ENCODE results near the gene KRT33B. TPM values are rescaled to one million over a fixed set of nuclear protein-coding genes. Genes with fewer than 3 reads are reported as not detected.
"Not testable (repeated sequence)": the region's sequence is repeated elsewhere in the genome, so short reads cannot be mapped to it uniquely, and the experiment has no call there.

Gene KRT33B
- not detected in 2 replicates for total RNA-seq

DNA sequence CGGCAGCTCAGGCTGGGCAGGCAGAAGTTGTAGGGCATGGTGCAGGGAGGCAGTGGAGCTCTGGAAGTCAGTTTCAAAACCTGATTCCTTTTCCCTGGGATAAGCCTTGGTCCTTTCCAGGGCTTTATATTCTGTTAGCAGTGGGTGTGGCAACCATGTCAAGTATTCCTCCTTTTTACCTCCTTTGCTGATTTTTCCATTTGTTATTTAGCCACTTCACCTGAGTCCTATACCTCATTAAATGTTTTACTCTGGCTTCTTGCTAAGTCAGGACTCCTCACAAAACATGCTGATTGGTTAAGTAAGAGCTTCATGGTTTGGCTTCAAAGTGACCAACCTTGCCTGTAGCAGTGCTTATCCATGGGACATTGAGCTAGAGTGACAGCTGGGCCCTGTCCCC, at the start of gene KRT33B:
Gene KRT33B, minus strand, starts transcription at position 101 of the 400 bp plus-strand sequence. Its CDS starts 63 bp downstream, at position 38.
- no peak for DNase-seq (ENCODE audit: low read depth in 2 of 2)

DNA sequence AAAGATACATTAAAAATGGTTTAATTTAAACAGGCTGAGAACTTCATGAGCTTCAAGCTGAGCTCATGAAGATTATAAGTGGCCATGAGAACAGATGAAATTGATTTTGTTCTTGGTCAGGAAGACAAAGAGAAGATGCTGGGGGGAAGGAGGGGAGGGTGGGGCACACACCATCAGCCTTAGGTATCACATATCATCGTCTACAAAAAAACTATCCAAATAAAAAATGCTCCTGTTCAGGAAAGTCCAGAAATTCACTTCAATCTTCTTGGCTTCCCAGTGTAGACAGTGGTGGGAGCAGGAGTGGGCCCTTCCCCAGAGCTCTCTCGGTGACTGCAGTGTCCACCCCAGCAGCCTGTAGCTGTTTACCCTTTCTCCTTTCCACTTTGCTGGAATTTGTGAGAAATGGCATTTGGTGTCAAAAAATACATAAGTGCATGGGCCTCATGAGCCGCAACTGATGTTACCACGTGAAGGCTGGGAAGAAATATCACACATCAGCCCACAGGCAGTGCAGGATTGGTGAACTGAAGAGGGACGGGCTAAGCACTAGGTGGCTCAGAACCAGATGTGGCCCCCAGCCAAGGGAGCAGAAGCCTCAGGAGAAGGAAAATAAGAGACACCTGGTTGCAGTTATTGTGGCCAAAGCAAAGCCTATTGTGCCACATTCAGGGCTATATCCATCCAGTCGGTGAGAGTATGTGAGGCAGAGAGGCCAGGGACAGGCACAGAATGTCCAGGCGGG, 48.7 kb upstream of the KRT33B start:
- no peak for DNase-seq (ENCODE audit: low read depth in 2 of 2)

DNA sequence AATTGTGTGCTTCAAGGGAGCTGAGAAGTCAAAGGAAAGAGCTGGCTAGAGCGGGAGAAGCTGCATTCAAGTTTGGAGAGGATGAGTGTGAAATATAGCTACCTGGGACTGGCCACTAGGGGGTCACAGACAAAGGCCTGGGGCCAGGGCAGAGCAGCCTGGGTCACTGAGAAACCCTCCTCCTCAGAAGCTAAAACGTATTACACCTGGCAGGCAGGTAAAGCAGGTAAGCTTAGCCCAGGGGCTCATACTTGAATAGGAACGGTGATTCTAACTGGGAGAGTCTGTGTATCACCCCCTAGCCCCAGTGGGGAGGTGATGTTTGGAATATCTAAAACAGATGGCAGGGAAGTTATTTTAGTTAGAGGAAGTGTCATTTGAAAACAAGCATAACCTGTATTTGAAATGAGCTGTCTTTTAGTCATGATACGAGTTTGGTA, 48.0 kb upstream of the KRT33B start:
- DNase-seq (ENCODE audit: low read depth in 2 of 2) = no peak

DNA sequence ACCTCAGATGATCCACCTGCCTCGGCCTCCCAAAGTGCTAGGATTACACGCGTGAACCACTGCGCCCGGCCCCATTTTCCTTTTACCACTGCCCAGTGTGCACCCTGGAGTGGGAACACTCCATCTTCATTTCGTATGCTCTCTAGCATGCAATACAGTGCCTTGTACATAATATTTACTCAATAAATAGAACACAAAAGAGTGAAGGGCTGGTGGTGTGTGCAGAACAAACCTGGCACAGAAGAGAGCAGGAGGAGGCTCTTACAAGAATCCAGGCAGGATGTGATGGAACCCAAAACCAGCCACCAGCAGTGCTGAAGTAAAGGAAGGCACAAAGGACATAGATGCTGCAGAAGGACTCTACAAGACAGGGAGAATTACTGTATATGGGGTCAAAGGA, 47.5 kb upstream of the KRT33B start:
- no peak for DNase-seq (ENCODE audit: low read depth in 2 of 2)

DNA sequence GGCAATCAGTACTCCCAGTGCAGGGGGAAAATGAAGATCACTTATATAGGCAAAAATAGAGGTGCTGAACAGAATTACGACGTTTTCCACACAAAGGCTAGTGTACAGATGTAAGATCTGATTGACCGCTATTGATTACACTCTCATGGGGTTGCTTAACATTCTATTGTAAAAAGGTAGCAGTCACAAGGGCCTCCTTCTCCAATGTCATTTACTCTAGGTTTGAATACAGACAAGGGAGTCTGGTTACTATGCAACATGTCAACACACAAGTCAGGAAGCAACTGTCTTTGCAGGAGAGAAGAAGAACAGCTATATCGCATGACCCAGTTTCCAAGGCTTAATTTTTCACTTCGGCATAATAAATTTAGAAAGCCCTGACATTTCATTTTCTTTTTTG, 46.9 kb upstream of the KRT33B start:
- no peak for DNase-seq (ENCODE audit: low read depth in 2 of 2)

DNA sequence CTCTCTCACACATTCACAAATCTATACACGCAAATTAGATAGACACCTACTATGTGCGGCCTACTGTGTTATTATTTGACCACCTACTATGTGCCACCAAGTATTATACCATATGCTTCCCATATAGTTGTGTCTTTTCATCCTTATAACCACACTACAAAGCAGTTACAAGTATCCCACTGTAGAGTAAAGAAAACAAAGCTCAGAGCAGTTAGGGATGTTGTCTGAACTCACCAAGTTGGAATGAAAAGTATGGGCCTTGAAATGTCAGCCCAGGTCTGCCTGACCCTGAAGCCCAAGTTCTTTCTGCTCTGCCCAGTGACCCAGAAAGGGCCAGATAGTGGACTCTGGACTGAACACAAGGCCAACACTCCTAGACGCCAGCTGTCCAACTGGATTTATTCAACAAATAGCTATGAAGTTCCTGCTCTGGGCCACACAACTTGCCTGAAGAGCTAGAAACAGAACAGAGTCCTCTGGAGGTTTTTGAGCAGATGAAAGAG, 46.3 kb upstream of the KRT33B start:
- DNase-seq (ENCODE audit: low read depth in 2 of 2) = no peak

DNA sequence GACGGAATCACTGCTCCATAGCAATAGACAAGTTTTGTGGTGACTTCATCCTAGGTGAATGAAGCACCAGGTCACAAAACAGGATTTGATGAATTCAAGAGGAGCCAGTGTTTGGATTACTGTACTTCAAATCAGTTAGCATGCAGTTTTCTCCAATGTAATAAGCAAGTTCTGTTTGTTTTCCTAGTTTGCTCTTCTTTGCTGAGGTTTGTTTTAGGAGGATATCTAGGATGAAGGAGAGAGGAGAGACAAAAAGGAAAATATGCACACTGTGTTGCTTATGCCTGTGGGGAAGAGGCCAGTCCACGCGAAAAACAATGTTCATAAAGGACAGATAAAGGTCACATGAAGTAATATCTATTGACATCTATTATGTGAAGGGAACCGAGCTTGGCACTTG, 45.8 kb upstream of the KRT33B start:
- DNase-seq (ENCODE audit: low read depth in 2 of 2) = no peak

DNA sequence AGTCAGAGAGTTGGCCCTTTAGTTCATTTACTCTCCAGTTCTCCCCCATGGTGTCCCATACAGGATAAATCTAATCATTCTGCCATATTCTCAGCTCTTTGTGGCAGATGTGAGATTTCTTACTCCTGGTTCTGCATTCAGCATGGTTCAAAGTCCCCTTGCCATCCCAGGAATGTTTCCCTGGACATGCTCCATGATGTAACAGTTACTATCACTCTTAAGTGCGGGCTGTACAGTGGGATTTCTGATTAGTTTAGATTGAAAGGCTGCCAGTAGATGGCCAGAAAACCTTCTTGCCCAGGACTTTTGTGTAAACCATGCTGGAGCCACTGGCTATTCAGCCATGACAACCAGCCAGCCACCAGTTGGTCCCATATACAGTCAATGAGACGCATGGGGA, 44.4 kb upstream of the KRT33B start:
- DNase-seq (ENCODE audit: low read depth in 2 of 2) = no peak

DNA sequence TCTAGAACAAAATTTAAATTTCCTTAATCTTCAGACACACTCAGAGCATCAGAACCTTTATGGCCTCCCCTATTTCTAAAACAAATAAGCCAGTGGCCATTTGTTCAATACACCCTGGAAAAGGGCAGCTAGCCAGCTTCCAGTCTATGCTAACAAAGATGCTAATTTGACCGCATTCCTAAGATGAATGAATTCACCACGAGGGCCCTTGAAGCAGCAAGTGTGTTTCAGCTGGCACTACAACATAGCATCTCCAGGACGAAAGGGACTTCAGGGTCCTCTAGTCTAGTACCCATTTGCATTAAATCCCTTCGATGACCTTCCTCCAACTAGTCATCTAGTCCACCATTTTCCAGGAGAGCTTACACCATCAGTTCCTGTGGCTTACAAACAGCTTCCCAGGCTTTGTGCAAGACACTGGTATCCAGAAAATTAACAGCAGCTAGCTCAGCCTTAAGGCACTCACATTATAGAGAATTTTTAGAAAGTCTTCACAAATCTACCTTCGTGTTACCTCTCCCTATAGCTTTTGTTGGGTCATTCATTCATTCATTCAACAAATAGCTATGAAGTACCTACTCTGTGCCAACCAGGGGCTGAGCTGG, 43.8 kb upstream of the KRT33B start:
- no peak for DNase-seq (ENCODE audit: low read depth in 2 of 2)

DNA sequence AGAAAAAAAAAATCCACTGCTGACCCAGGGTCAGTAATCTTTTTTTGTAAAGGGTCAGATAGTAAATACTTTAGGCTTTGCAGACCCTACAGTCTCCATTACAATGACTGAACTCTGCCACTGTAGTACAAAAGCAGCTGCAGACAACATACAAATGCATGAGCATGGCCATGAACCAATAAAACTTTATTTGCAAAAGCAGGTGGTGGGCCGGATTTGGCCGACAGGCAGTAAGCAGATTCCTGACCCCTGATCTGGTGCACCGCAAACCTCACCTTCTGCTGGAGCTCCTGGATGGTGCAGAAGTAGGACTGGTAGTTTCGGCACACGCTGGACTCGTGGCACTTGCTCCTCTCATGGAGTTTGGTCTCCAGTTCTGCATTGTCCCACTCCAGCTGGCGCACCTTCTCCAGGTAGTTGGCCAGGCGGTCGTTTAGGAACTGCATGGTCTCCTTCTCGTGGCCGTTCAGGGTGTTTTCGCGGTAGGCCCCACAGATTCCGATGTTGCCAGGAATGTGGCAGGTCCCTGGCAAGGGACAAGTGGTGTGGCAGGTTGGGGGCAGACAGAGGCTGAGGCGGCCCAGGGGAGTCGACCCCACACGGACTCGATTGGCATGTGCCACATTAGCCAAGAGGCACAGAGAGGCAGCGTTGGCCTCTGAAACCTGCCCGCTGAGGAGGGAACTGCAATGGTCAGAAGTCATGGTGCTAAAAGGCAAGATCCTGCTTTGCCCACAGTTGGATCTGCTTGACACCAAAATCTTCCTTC, 41.6 kb upstream of the KRT33B start:
- no peak for DNase-seq (ENCODE audit: low read depth in 2 of 2)

DNA sequence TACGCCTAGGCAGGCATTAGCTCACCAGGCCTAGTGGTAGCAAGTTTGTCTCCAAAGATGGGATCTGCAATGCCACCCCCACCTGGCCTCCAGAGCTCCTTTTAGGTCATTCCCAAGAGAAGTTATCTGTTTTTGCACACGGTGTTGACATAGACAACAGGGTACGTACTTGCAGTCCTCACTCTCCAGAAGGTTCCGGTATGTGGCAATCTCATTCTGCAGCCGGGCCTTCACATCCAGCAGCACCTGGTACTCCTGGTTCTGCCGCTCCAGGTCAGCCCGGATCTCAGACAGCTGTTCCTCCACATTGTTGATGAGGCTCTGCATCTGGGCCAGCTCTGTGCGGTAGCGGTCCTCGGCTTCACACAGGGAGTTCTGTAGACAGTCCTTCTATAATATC, 37.6 kb upstream of the KRT33B start:
- DNase-seq (ENCODE audit: low read depth in 2 of 2) = no peak

DNA sequence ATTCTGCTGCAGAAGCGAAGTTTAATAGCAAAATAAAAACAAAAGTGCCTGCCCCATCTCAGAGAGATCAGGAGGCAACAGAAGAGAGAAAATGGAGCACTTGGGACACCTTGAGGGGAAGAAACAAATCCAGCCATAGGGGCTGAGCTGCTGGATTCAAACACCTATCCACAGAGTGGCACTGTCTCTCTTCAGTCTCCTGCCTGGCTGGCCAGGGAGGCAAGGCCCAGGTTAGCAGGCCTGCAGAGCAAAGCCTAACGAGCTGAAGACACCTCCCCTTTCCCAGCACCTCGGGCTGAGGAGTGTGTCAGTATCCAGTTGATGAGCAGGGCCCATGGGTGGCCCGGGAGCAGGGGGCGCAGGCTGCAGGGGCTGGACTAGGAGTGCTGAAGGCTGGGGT, 36.6 kb upstream of the KRT33B start:
- peak in 1 of 2 donors; percentile 17 for DNase-seq (ENCODE audit: low read depth in 2 of 2)

DNA sequence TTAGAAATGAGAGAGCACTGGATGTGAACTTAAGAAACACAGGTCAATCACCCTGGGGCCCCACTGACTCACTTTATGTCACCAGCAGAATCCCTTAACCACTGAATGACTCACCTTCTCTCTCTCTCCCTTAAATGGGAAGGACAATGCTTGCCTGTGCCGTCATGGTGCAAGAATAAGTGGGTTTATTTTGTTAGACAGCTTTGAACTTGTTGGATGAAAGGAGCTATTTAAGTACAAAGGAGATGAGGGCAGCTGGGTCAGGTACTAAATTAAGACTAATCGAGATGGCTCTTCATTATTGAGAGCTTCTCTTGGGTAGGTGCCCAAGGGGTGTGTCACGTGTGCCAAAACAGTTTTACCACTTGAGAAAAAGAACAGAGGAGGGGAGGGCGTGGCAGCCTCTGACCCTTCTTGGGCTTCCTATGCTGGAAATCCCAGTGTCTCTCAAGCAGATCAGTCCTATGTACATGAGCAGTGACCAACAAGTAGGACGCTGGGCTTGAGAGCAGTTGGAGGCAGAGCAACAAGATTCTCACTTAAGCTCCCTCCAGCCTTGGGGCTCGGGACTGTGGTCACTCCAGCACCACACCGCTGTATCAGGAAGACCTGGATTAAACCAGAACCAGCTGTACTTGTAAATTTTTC, 34.5 kb upstream of the KRT33B start:
- peak in 1 of 2 donors; percentile 72 for DNase-seq (ENCODE audit: low read depth in 2 of 2)

DNA sequence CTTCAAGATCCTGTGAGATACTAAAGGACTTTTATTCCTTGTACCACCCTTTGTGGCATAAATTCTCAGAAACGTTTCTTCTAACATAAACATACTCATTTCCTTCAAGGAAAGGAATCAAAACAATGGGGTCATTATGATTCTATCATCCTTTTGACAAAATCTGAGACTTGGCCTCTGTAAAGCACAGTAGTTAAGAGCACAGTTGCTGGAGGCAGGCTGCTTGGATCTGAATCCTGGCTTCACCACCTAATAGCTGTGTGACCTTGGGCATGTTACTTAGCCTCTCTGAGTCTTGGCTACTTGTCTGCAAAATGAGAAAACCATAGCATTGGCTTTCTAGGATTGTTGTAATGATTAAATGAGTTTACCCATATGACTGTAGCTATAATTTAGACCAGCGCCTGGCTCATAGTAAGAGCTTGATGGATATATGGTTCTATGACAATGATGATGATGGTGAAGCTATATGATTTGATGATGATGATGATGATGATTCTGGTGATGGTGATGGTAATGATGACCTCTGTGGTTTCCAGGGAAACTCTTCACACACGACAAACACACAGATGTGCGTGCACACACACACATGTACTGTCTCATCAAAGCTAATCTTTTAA, 33.9 kb upstream of the KRT33B start:
- DNase-seq (ENCODE audit: low read depth in 2 of 2) = peak in 1 of 2 donors; percentile 45

DNA sequence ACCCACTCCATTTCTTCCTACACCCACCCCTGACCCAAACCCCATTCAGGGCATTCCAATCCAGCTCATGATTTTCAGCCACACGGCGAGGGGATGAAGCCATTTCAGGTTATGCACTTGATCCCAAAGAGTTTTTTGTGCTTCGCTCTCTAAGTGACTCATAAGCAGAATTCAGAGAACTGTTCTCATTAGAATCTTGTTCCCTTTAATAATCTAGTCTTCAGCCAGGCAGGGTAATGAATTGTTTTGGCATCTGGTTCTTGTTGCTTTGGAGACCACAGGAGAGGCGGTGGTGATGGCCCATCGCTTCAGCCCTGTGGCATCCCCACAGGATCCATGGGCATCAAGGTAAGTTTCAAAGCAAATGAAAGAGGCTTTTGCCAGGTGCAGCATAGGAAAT, 32.5 kb upstream of the KRT33B start:
- no peak for DNase-seq (ENCODE audit: low read depth in 2 of 2)

DNA sequence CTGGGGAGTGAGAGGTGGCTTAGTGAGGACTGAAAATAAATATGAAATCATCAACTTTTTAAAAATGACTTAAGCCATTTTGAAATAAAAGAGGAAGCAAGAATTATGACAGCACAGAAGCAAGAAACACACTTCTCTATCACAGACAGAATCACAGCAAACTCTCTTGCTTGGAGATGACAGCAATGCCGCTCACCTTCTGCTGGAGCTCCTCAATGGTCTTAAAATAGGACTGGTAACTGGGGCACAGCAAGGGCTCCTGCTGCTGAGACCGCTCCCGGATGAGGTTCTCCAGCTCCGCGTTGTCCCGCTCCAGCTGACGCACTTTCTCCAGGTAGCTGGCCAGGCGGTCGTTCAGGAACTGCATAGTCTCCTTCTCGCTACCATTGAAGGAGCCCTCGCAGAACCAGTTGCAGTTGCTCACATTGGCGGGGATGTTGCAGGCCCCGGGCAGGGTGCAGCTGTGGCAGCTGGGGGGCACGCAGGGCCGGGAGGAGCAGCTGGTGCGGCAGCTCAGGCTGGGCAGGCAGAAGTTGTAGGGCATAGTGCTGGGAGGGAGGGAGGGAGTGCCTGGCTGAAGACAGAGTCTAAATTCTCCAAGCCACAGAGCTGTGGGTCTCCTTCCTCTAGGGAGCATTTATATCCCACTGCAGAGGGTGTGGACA, 27.5 kb upstream of the KRT33B start, which contains the start of gene KRT31:
Gene KRT31, minus strand, starts transcription at position 613 of the 665 bp plus-strand sequence. Its CDS starts 69 bp downstream, at position 544.
- DNase-seq (ENCODE audit: low read depth in 2 of 2) = no peak

DNA sequence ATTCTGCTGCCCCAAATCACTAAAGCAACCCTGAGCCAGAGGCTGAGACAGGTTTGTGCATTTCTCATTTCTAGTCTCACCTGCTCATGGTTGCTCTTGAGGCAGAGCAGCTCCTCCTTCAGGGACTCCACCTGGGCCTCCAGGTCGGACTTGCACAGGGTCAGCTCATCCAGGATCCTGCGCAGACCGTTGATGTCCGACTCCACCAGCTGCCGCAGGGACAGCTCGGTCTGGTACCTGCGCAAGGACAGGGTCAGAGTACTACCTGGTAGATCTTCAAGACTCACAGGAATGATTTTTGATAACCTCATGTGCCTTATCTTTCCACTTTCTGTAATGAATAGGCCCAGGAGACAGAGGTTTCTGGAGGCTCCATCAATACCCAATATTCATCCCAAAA, 26.7 kb upstream of the KRT33B start:
- no peak for DNase-seq (ENCODE audit: low read depth in 2 of 2)

DNA sequence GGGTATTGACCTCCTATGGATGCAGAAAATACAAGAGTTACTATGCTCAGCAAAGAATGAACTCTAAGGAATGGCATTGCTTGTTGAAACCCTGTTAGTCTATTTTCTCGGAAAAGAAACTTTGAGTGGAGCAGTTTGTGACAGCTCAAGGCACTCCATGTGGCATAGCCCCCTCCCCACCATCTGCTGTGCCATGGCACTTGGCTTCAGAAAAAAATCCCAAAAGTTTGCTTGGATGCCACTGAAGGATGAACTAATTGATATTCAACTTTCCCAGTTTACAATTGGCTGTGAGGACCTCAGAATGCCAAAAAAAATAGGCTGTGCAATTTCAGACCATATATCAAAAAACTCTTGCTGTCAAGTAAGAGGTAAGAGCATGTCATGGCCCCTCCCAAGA, 26.0 kb upstream of the KRT33B start:
- no peak for DNase-seq (ENCODE audit: low read depth in 2 of 2)

DNA sequence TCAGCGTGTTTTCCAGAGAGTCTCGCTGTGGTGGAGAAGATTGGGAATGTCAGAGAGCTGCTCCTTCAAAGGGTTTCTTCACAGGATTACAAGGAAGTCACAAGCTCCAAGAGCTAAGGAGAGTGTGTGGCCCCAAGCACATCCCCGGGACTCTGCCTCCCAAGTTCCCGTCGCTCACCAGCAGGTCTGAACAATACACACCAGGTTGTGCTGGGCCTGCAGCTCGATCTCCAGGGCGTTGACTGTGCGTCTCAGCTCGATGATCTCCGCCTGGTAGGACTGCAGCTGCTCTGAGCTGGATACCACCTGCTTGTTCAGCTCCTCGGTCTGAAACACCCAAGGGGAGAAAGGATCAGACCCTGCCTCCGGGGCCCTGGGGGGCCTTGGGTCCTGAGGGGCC, 25.4 kb upstream of the KRT33B start:
- DNase-seq (ENCODE audit: low read depth in 2 of 2) = not testable (repeated sequence)

DNA sequence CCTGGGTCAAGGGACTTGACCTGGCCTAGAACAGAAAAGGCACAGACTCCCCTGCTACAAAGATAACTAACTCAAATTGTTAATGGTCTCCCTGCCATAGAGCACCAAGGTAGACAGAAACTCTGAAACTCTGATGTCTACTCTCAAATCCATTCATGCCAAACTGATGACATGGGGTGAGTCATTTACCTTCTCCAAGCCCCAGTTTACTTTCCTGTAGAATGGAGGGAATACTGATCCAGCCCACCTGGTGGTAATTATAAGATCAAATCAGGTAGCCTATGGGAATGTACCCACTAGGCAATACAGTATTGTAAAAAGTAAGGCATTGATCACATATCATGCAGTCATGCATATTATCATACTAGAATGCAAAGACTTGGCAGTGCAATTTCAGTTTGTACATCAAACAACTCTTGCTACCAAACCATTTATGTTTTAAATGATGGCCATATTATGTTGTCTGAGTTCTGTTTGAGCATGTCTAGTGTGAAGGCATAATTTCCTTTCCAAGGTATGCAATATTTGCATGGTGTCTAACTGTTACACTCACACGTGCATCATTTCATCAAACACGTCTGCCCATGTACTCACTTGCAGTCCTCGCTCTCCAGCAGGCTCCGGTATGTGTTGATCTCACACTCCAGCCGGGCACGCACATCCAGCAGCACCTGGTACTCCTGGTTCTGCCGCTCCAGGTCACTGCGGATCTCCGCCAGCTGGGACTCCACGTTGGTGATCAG, 24.8 kb upstream of the KRT33B start:
- no peak for DNase-seq (ENCODE audit: low read depth in 2 of 2)

Measured in lung microvascular endothelial cell (primary cell).